Vagina (tissue), 2 donors: ENCODE measurements around the gene RPL10.

Experiments
- CTCF ChIP-seq, 3 experiments: fragments of 450-650 bp in 2 of 3; fragments of 200-600 bp in 1 of 3; sonication (generic) in 1 of 3; IDR thresholded peaks; one replicate each; pipeline ENCODE4 v1.5.1; 2017 to 2019; ENCODE audit warnings: antibody characterized with exemption in 3 of 3, mild to moderate bottlenecking in 2 of 3, moderate library complexity in 2 of 3
- POLR2AphosphoS5 ChIP-seq, 2 donors: sonication (generic); formaldehyde crosslinking; IDR thresholded peaks; one replicate each; pipeline ENCODE4 v1.9.0; 2017; ENCODE audit warnings: antibody characterized with exemption in 2 of 2, mild to moderate bottlenecking in 2 of 2, low read depth in 1 of 2; ENCODE audit not compliant: insufficient read depth in 1 of 2

- TF ChIP-seq CTCF (IDR thresholded peaks at IDR 0.05) = no peak
- TF ChIP-seq POLR2AphosphoS5 (IDR thresholded peaks at IDR 0.05; ENCODE audit: insufficient read depth in 1 of 2, low read depth in 1 of 2) = no peak
Observed at GRCh38 chrX:154444755-154445246, 46.6 kb downstream of the RPL10 start.
